Activated naive CD8-positive, alpha-beta T cell treated with anti-CD3 and anti-CD28 coated beads, Interleukin-2, amount 10 ng/mL, durations not matched to agents 7 days and 5 days (primary cell): ENCODE results near the gene GSTM1. TPM values are rescaled to one million over a fixed set of nuclear protein-coding genes. Genes with fewer than 3 reads are reported as not detected.

ENCODE experiments used
- ATAC-seq: fragments of 150-1000 bp; cut with Tn5 transposase; one replicate; pipeline ENCODE4 v1.10.0; 2021; ENCODE audit warnings: low read depth, moderate library complexity
- POLR2A ChIA-PET: fragments of 350-600 bp; sonication (Branson Sonifier 250); formaldehyde crosslinking; loops from one replicate; lab custom pipeline; 2021; ENCODE audit warnings: antibody characterized with exemption; lab: Charles Lee
- DNase-seq: peaks from one replicate; pipeline ENCODE4 v3.0.0; 2021
- H3K27ac Mint-ChIP-seq: one replicate; pipeline ENCODE4 v1.8.0; 2022; ENCODE audit warnings: mild to moderate bottlenecking, mixed read lengths
- H3K27me3 Mint-ChIP-seq: one replicate; pipeline ENCODE4 v1.8.0; 2022; ENCODE audit warnings: mild to moderate bottlenecking, moderate library complexity, mixed read lengths
- H3K36me3 Mint-ChIP-seq: one replicate; pipeline ENCODE4 v1.8.0; 2021; ENCODE audit warnings: mild to moderate bottlenecking, mixed read lengths
- H3K4me1 Mint-ChIP-seq: one replicate; pipeline ENCODE4 v1.8.0; 2021; ENCODE audit warnings: mixed read lengths
- H3K4me3 Mint-ChIP-seq: one replicate; pipeline ENCODE4 v1.8.0; 2022; ENCODE audit warnings: mild to moderate bottlenecking, moderate library complexity, mixed read lengths
- H3K9me3 Mint-ChIP-seq: one replicate; pipeline ENCODE4 v1.8.0; 2021; ENCODE audit warnings: mixed read lengths
- total RNA-seq, 2 experiments: library from RNA; stranded (reverse); gene quantifications; one replicate each; pipeline ENCODE4 v1.2.3, GENCODE V29; 2021

The GSTM1 gene
- total RNA-seq, 2 experiments from 2014 or later: not detected

GRCh38 chr1:109733236-109733870 lies 45.7 kb downstream of the GSTM1 start:
- POLR2A ChIA-PET: no interaction called here
- ATAC-seq: no peak
- Mint-ChIP-seq H3K27me3 (peaks cover 27% of the 10 kb centered on the region), H3K27ac (no peak overlapping the region), H3K4me3 (no peak overlapping the region), H3K4me1 (no peaks in the 10 kb centered on the region), H3K36me3 (peaks cover 2% of the 10 kb centered on the region), H3K9me3 (no peaks in the 10 kb centered on the region)
- DNase-seq: no peak

GRCh38 chr1:109739738-109740614 lies 52.4 kb downstream of the GSTM1 start:
- peaks cover 42% of the 10 kb centered on the region for H3K27me3 Mint-ChIP-seq
- ATAC-seq (peak; percentile 92), DNase-seq (peak; percentile 84)
- H3K27ac Mint-ChIP-seq: peak overlapping the region; percentile 67
- no peaks in the 10 kb centered on the region for H3K9me3 Mint-ChIP-seq
- peaks cover 11% of the 10 kb centered on the region for H3K4me1 Mint-ChIP-seq
- H3K36me3 Mint-ChIP-seq: peaks cover 2% of the 10 kb centered on the region
- peak overlapping the region; percentile 81 for H3K4me3 Mint-ChIP-seq
- POLR2A ChIA-PET: interaction anchor here (1.2 kb wide), 1 partner anchor 640 kb away, joined by 3 read pairs; no protein-coding TSS in a partner anchor

- ATAC-seq: no peak
Observed at GRCh38 chr1:109740615-109741373, 53.2 kb downstream of the GSTM1 start, which contains the start of gene GSTM3. Gene GSTM3 (minus strand): TSS chr1:109741038. CDS start chr1:109740287, 751 bp downstream.

More at GRCh38 chr1:109740615-109741373, 53.2 kb downstream of the GSTM1 start, which contains the start of gene GSTM3:
- DNase-seq: no peak
- Mint-ChIP-seq H3K9me3 (no peaks in the 10 kb centered on the region), H3K27ac (peak within 1 kb of the TSS; percentile 67), H3K36me3 (no peaks in the 10 kb centered on the region), H3K27me3 (peaks cover 48% of the 10 kb centered on the region), H3K4me3 (peak within 1 kb of the TSS; percentile 81), H3K4me1 (peaks cover 11% of the 10 kb centered on the region)
- POLR2A ChIA-PET: interaction anchor here (1.2 kb wide), 1 partner anchor 641 kb away, joined by 3 read pairs; no protein-coding TSS in a partner anchor

Other genes with a start within 250 kb of the GSTM1 start
- not detected for gene SYPL2, start 221.3 kb upstream of the GSTM1 start, total RNA-seq
- 10 to 100 TPM; 10.4 to 12.4 TPM for gene ATXN7L2, start 203.9 kb upstream of the GSTM1 start, total RNA-seq
- gene CYB561D1, start 193.7 kb upstream of the GSTM1 start, total RNA-seq: 10 to 100 TPM; 24.3 to 25.1 TPM
- gene AMIGO1, start 178.1 kb upstream of the GSTM1 start, total RNA-seq: 1 to 10 TPM; 8.2 to 9.4 TPM
- under 1 TPM in 1 of 2 experiments, not detected in 1; 0.39 TPM for gene GPR61, start 147.9 kb upstream of the GSTM1 start, total RNA-seq
- 1 to 10 TPM; 8.0 to 8.2 TPM for gene GNAI3, start 139.2 kb upstream of the GSTM1 start, total RNA-seq
- under 1 TPM in 1 of 2 experiments, not detected in 1; 0.22 TPM for gene GNAT2, start 68.2 kb upstream of the GSTM1 start, total RNA-seq
- 100 to 1,000 TPM; 114 to 122 TPM for gene AMPD2, start 68.0 kb upstream of the GSTM1 start, total RNA-seq
- 1 to 10 TPM; 5.3 to 5.9 TPM for gene GSTM4, start 31.7 kb upstream of the GSTM1 start, total RNA-seq
- gene GSTM2, start 19.8 kb upstream of the GSTM1 start, total RNA-seq: 10 to 100 TPM; 16.8 to 17.3 TPM
- gene GSTM5, start 24.4 kb downstream of the GSTM1 start, total RNA-seq: not detected
- 1 to 10 TPM; 5.0 TPM for gene GSTM3, start 53.2 kb downstream of the GSTM1 start, total RNA-seq
- not detected for gene EPS8L3, start 76.1 kb downstream of the GSTM1 start, total RNA-seq
- 10 to 100 TPM; 42.7 to 45.1 TPM for gene CSF1, start 223.0 kb downstream of the GSTM1 start, total RNA-seq